NCI-H460 (cell line): ENCODE results near the gene SNX33. TPM values are rescaled to one million over a fixed set of nuclear protein-coding genes. Genes with fewer than 3 reads are reported as not detected.
"Not testable (repeated sequence)": the region's sequence is repeated elsewhere in the genome, so short reads cannot be mapped to it uniquely, and the experiment has no call there.

Experiments used
- DNase-seq: peaks from one replicate; pipeline ENCODE4 v3.0.0-alpha.2; 2016; ENCODE audit warnings: low read depth; ENCODE audit errors: extremely low read depth
- total RNA-seq: library from RNA; depleted of rRNA; stranded (reverse); fragments of >200 nt; shearing (Covaris generic); gene quantifications from 2 replicates; pipeline ENCODE4 v1.2.3, GENCODE V29; 2014

SNX33 gene
- total RNA-seq, 1 experiment from 2014 or later: 10.0 TPM

DNA sequence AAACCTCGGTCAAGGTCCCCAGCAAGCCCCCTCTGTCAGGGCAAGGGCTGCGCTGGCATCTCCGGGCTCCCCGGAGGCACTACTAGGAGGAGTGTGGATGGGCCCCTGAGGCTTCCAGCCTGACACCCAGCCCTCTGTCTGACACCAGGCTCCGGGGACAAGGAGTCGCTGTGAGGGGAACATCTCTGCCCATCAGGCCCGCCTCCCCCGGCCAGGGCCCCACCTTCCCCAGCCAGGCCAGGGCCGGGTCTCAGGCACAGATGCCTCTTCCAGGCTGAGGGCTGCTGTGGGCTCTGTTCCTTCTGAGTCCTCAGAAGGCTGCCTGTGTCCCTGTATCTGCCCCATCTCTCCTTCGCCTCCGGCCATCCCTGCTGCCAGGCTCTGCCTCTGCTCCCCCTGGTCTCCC is 49.1 kb downstream of the SNX33 start:
- no peak for DNase-seq

DNA sequence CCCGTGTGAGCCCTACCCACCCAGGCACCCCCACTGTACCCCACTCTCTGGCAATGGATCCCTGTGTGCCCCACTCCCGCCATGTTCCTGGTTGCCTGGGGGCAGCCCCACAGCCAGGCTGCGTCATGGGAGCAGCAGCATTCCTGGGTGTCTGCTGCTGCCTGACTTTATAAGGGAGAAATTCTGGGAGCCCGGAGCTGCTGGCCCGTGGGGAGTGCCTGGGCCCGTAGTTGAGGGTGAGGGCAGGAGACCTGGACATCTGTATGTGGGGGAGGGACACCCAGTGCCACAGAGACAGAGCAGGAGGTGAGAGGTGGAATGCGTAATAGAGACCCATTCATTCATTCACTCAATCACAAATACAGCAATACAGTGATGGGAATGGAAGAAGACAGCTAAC is 49.8 kb downstream of the SNX33 start:
- no peak for DNase-seq

DNA sequence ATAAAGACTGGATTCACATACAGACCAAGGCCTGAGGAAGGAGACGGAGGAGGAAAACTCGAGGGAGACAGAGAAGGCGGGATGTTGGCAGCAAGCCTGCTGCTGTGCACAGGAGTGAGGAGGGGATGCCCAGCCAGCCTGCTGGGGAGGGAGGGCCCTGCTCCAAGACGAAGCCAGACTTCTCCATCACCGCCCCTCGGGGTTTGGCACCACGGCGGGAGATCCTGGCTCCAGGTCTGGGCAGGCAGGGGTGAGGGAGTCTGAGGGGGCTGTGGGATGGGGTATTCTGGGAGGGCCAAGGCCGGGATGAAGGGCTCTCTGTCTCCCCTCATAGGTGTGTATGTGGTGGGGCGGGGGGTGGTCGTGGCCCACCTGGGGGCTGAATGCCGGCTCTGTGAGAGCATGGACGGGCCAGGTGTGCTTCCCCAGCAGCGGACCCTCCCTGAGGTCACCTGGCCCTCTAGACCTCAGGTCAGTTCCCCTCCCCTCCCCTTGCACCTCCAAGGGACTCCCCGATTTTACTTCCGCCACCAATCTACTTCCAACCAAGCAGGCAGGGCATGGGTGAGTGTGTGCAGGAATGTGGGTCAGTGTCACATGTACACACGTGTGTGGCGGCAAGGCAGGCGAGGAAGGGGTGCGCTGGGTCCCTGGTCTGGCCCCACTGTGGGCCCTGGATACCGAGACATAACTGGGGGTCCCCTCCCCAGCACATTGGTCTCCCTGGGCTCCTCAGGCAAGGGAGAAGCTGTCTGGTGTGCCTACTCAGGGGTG is 50.4 kb downstream of the SNX33 start:
- DNase-seq: not testable (repeated sequence)

DNA sequence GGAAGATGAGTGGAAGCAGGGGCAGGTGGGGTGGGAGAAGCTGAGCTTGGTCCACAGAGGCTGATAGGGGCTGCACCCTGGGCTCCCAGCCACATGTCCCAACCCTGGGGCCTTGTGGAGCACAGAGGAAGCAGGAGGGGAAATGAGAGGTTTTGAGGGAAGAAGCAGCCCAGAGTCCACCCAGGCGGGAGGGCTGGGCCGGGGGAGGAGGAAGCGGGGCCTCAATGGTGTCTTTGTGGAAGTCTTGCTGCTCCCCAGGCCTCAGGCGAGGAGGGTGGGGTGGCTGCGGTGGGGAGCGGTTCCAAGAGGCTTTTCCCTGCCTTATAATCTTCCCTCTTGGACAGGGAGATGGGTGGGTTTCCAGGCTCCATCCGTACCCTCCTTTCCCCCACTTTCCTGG is 51.8 kb downstream of the SNX33 start:
- not testable (repeated sequence) for DNase-seq

DNA sequence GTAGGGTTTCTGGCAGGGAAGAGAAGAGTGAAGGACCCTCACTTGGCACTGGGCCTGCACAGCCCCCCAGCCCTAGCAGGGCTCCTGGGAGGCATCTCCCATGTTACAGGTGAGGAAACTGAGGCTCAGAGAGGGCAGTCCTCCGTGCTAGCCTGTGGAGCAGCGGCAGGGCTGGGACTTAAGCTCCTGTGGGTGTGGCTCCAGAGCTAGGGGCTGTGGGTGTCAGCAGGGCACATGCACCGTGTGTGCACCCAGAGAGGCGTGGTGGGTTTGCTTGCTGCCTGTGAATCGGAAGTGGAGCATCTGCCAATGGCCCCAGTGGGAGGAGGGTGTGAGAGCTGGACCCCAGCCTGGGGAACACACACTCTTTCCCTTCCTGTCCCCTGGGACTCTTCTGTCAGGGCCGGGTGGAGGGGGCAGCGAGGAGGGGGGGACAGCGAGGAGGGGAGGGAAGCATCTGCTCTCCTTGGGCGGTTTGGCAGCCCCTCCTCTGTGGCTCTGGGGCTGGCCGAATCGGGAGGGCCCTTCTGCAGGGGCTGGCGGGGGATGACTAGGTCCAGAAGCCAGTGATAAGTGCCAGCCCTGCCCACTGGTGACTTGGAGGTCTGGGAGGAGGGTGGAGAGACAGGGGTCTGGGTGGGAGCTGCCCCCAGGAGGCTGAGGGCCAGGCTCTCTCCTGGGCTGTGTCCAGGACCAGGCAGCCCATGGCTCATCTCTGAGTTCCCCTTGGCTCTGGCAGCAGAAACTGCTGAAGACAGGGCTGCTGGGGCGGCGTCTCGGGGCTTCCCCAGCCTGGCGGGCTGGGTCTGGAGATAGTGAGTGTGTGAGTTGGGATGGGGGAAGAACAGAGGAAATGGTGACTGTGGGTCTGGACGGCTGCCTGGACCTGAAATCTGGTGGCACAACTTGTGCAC is 52.5 kb downstream of the SNX33 start:
- not testable (repeated sequence) for DNase-seq

DNA sequence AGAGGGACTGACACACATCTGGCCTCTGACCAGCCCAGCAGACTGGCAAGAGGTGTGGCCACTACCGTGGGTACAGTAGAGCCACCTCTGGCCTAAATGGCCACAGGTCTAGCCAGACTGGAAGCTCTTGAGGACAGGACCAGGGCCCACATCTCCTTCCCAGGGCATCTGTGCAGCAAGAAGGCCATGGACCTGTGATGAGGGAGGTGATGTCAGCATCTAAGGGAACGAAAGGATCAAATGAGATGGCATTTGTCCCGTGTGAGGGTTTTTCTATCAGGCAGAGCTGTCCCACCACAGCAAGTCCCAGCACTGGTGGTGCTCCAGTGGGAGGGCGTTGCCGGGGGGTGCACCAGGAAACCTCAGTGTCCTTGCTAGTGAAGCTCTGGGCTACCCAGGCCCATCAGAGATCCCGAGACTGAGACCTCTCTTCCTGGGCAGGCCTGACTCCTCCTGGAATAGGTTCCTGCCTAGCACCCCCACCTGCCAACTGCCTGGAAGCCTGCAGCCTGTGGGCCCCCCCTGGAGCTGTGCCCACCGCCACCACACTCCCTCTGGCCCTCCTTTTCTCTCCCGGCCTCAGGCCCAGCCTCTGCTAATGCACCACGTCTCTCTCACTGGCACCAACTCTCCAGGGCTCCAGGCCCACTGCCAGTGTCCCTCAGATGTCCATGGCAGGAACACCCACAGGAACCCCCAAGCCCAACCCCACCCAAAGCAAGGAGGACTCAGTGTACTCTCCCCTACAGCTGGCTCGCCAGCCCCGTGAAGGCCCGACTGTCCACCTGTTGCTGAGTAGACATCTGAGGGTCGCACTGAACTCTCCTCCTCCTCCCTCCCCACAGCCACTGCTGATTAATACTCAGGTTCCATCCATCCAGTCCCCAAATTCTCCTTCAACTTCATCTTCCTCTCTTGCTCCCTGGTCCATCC is 53.6 kb downstream of the SNX33 start:
- not testable (repeated sequence) for DNase-seq

DNA sequence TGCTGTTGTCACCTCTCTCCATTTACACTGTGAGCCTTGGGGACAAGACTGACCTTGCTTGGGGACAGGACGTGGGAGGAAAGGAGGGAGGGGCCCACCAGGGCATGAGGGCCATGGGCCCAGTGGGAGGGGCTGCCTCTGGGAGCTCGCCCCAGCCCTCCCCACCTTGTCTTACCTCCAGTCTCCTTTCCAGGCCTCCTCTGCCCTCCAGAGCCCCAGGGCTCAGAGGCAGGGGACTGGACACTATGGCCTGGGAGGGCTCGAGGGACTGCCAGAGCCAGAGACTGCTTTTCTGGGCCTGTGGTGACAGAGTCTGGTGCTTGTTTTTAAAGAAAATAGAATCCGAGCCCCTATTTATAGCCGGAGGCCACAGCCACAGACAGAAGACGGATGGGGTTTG is 54.7 kb downstream of the SNX33 start:
- no peak for DNase-seq

DNA sequence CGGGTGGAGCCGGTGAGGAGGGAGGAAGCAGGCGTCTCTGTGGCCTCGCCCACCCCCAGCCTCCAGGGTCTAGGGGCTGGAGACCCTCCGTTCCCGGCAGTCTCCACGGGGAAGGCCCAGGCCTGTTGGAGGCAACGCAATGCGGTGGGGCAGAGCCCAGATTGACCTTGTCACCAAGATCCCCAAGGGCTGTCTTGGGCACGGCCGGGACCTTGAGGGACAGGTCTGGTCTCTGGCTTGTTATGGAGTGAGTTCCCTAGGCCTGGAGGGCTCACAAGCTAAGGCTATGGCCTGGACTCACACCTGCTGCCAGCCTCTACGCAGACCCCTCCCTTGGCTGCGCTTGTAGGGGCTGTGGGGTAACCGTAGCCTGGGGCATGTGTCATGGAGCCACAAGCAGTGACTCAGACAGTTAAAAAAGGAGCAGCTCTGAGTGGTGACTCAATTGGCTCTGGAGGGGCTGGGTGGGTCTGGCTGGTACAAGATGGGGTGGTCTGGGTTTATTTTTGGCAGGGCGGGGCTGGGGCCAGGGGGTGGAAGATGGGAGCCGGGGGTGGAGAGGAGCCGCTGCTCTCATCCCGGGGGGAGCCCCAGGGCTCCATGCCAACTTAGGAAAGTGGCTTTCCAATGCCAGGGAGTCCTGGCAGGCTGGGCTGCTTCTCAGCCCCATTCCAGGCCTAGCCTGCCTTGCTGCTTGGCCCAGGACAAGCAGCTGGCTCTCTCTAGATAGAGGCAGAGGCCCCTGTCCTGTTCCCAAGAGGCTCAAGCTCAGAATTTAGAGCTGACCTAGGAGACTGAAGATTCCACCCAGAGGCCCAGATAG is 55.9 kb downstream of the SNX33 start:
- DNase-seq: not testable (repeated sequence)

DNA sequence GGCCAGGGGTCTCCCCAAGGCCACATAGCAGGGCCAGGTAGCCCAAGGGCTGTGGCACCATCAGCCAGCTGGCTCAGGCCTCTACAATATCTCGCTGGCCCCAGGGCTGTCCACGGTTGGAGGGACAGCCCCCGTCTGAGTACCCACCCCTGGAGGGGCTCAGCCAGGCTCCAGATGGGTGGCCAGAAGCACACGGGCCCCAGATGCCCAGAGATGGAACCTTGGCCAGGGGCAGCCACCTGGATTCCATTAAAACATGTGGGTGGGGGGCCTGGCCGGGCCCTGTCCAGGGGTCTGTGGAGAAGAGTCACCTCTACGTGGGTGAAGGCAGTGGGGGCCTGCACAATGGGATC is 56.5 kb downstream of the SNX33 start:
- no peak for DNase-seq

DNA sequence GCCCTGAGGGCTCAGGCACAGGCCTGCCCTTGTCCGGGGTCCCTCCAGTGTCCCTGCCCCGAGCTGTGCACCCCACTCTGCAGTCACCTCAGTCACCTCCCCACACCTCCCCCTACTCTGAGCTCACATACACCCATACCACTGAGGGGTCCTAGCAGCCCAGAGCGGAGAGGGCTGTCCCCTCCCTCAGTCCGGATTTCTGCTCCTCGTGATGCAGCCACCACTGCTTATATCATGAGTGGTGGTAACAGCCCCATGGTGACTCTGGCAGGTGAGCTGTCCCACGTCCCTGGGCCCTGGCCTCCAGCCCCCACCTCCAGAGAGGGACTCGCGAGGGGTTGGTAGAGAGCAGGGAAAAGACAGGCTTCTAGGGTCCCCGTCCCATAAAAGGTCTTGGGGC is 56.9 kb downstream of the SNX33 start:
- no peak for DNase-seq

DNA sequence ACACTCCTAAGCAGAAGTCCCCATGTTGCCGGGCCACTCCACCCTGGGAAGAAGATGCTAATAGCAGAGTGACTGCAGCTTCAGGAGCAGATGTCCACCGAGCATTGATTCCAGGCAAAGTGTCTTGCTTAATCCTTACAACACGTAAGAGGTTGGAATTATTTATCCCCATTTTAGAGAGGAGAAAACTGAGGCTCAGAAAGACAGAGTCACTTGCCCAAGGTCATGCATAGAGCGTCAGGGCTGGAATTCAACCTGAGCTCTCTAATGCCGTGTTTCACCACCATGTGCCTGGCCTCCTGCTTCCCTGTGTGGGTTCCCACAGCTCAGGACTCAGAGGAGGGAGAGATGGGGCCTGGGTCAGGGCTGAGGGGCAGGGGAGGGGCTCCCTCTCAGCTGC is 57.7 kb downstream of the SNX33 start:
- not testable (repeated sequence) for DNase-seq

DNA sequence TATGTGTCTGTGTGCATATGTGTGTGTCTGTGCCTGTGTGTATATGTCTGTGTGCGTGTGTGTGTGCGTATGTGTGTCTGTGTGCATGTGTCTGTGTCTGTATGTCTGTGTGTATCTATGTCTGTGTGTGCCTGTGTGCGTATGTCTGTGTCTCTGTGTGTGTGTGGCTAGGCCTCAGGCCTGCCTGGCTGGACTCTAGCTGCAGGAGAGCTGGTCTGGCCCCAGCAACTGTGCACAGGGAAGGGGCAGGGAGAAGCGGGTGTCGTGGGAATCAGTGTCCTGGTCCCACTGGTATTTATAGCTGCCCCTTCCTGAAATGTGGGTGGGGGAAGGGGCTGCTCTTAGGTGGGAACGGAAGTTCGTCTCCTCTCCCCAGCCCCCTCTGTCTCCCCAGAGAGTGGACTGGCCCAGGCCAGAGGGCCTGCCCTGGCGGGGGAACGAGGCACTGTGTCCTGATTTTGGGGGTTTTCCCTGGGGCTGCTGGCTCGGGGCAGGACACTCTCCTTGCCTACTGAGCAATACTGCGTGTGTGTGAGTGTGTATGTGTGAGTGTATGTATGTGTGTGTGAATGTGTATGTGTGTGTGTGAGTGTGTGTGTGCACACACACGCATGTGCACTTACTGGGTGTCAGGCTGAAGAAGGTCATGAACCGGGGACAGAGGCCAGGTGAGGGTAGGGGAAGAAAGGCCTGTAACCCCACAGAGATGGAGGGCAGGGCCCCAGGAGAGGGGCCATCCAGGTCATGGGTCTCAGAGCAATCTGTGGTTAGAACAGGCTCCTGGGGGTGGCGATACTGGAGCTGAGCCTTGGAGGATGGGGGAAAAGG is 58.4 kb downstream of the SNX33 start:
- DNase-seq: no peak

DNA sequence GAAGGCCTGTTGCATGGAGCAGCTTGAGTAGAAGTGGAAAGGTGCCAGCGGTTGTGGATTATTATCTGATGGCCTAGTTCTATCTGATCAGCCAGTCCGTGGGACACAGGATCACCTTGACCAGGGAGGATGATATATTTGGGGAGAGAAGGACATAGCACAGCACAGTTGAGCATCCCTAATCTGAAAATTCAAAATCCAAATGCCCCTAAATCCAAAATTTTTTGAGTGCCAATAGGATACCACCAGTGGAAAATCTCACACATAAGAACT is 58.9 kb downstream of the SNX33 start:
- no peak for DNase-seq

DNA sequence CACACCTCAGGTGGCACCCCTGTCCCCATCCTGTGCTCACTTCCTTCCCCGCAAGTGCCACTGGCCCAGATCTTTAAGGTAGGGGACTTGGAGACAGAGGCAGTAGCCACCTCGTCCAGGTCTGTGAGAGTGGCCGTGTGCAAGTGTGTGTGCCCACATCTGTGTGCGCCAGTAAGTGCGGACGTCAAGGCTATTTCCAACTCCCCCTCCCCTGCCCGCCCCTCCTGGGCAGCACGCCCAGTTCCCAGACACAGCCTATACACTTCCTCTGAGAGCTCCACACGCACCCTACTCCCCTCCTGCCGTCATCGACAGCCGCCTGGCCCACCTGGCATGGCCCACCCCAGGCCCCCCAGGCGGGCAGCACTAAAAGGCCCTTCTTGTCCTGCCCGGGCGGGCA is 61.7 kb downstream of the SNX33 start:
- not testable (repeated sequence) for DNase-seq

DNA sequence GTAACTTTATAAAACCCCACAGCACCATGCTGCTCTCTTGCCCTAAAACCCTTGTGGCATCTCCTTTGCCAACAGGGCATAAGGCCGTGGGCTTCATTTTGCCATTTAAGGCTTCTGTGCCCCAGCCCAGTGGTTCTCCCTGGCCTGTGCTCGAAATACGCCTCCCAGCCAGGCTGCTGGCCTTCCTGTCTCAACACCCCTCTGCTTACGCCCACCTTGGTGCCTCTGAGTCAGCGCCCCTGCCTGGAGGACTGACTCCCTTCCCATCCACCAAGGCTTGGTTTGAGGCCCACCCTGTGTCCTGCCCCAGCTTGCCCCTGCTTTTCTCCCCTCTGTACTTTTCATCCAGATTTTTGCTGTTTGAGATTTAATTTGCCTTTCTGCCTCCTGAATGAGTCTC is 63.2 kb downstream of the SNX33 start:
- not testable (repeated sequence) for DNase-seq

DNA sequence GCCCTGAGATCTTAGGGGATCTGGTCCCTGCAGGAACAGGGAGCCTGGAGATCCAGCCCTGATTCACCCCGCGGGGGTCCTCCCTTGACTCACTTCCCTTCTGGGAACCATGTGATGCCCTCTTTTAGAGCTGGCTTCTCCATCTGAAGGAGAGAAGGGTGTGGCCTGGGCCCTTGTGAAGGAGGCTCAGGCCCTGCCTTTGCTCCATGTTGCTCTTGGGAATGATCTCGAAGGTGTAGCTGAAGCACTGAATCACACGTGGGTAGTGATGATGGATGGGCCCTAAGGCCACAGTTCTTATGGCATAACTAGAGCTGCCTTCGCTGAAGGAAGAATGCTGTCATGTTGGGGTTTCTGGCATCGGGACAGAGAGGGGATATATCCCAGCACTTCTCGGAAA is 63.8 kb downstream of the SNX33 start:
- not testable (repeated sequence) for DNase-seq
